MCF 10A (cell line): ENCODE data around the gene KMT2C. TPM values are rescaled to one million over a fixed set of nuclear protein-coding genes. Genes with fewer than 3 reads are reported as not detected.
"Not testable (repeated sequence)": the region's sequence is repeated elsewhere in the genome, so short reads cannot be mapped to it uniquely, and the experiment has no call there.

Experiments used
- BruUV-seq: library from RNA; stranded (reverse); fragments of 400-500 nt; replicated peaks from 2 replicates; lab custom pipeline; 2021; lab: Mats Ljungman, UMichigan
- CTCF ChIA-PET: fragments of 300-600 bp; sonication (Branson Sonifier 250); formaldehyde crosslinking; extraction: SDS; loops from one replicate; lab custom pipeline; 2021; ENCODE audit warnings: antibody characterized with exemption, inconsistent platforms; lab: Yijun Ruan, JAX
- POLR2A ChIA-PET: fragments of 300-600, 350-650 bp; sonication (Branson Sonifier 250); formaldehyde crosslinking; extraction: SDS; loops from one replicate; lab custom pipeline; 2020; ENCODE audit warnings: antibody characterized with exemption, inconsistent platforms; lab: Yijun Ruan, JAX
- DNase-seq: peaks from one replicate; pipeline ENCODE4 v3.0.0-alpha.2; 2018; ENCODE audit not compliant: unreplicated experiment
- H3K27ac Mint-ChIP-seq: one replicate; pipeline ENCODE4 v1.8.0; 2022; ENCODE audit warnings: mild to moderate bottlenecking, low read depth, mixed read lengths; ENCODE audit not compliant: unreplicated experiment
- H3K27me3 Mint-ChIP-seq: one replicate; pipeline ENCODE4 v1.8.0; 2022; ENCODE audit warnings: mixed read lengths; ENCODE audit not compliant: insufficient read depth, unreplicated experiment
- H3K36me3 Mint-ChIP-seq: one replicate; pipeline ENCODE4 v1.8.0; 2022; ENCODE audit warnings: mild to moderate bottlenecking, moderate library complexity, mixed read lengths; ENCODE audit not compliant: insufficient read depth, unreplicated experiment
- H3K4me1 Mint-ChIP-seq: one replicate; pipeline ENCODE4 v1.8.0; 2022; ENCODE audit warnings: mixed read lengths; ENCODE audit not compliant: insufficient read depth, unreplicated experiment
- H3K4me3 Mint-ChIP-seq: one replicate; pipeline ENCODE4 v1.8.0; 2022; ENCODE audit warnings: mild to moderate bottlenecking, moderate library complexity, mixed read lengths; ENCODE audit not compliant: unreplicated experiment
- H3K9me3 Mint-ChIP-seq: one replicate; pipeline ENCODE4 v1.8.0; 2022; ENCODE audit warnings: mixed read lengths; ENCODE audit not compliant: unreplicated experiment
- CTCF ChIP-seq: fragments of 200-600 bp; IDR thresholded peaks from one replicate; pipeline ENCODE4 v1.8.0; 2022; ENCODE audit warnings: antibody characterized with exemption, mild to moderate bottlenecking; ENCODE audit not compliant: unreplicated experiment
- intact Hi-C: fragments of 100-400 bp; cut with micrococcal nuclease; formaldehyde crosslinking; loops from 2 replicates; pipeline ENCODE4 v1.14.1; 2022
- total RNA-seq: library from RNA; stranded (reverse); gene quantifications from 2 replicates; pipeline ENCODE4 v1.2.3, GENCODE V29; 2022

The KMT2C gene
- total RNA-seq, 1 experiment from 2014 or later, result 54.6 TPM

DNA sequence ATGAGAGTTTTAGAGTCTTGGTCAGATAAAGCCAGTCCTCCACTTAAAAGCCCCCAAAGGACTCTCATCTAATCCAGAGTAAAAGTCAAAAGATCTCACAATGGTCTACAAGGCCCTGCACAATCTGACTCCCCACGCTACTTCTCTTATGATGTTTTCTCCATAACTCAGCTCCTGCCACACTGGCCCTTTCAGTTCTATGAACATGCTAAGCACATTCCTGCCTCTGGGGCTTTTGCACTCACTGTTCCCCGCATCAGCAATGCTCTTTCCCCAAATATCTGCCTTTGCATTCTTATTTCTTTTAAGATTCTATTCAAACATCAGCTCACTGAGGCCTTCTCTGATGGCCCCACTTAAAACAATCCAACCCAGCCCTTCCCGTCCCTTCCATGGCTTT, 41.6 kb downstream of the KMT2C start:
- BruUV-seq, H3K9me3 Mint-ChIP-seq, H3K27me3 Mint-ChIP-seq, DNase-seq, H3K36me3 Mint-ChIP-seq, intact Hi-C loops, H3K27ac Mint-ChIP-seq, H3K4me3 Mint-ChIP-seq: not testable (repeated sequence)
- ChIA-PET CTCF (interaction anchor here (0.7 to 1.5 kb wide), 4 partner anchors 12 to 1090 kb away, joined by 3 to 5 read pairs (median 3); no protein-coding TSS in a partner anchor), POLR2A (interaction anchor here (1.2 kb wide), 1 partner anchor 69 kb away, joined by 3 read pairs; no protein-coding TSS in a partner anchor)
- peak; percentile 18 for TF ChIP-seq CTCF
- peaks cover 19% of the 10 kb centered on the region for H3K4me1 Mint-ChIP-seq

DNA sequence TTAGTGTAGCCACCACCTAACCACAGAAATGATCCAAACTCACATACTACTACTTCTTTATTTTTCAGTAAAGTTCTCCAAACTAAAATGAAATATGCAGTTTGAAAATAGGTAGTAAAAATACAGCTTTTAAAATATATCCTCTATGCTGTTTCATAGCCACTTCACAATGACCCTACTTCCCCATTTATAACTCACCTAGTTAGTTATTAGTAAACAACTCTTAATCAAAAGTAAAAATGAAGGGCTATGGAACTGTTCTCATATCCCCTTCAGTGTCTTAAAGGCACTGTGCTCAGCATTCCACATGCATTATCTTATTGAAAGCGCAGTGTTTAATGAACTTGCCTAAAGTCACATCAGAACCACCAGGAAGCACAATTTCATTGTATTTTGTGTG, 43.5 kb downstream of the KMT2C start:
- Mint-ChIP-seq H3K27me3 (no peaks in the 10 kb centered on the region), H3K36me3 (no peaks in the 10 kb centered on the region), H3K9me3 (no peaks in the 10 kb centered on the region), H3K27ac (no peak overlapping the region), H3K4me1 (peaks cover 13% of the 10 kb centered on the region), H3K4me3 (no peak overlapping the region)
- CTCF ChIA-PET, result interaction anchor here (0.6 kb wide), 1 partner anchor 22 kb away, joined by 3 read pairs; no protein-coding TSS in a partner anchor
- TF ChIP-seq CTCF, result no peak
- DNase-seq, result no peak
- POLR2A ChIA-PET, result interaction anchor here (0.9 kb wide), 1 partner anchor 9 kb away, joined by 3 read pairs; no protein-coding TSS in a partner anchor
- intact Hi-C loops, result no loop called here
- no TSS peak for BruUV-seq

DNA sequence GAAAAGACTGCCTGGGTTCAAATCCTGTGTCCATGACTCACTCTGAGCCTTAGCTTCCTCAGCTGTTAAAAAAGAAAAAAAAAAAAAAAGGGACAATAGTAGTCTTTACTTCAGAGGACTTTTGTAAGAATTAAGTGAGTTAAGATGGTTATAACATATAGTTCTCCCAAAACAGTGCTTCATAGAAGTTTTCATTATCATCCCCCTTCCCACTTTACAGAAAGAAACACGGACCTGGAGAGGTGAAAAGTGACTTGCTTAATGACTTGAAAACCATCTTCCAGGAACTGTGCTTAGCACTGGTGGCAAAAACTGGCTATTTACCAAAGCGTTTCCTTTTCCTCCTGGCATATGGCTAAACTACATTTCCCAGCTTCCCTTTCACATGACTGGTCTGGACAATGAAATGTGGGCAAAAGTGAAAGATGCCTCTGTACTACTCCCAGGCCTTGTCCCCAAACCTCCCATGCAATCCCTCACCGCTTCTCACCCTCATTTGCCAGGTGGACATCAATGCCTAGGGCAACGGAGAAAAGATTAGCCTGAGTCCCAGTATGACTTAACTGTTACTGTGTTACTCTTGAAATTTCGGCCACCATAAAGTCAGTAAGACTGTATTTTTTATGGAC, 49.6 kb downstream of the KMT2C start:
- H3K27me3 Mint-ChIP-seq, H3K4me1 Mint-ChIP-seq, DNase-seq, H3K27ac Mint-ChIP-seq, intact Hi-C loops, H3K4me3 Mint-ChIP-seq, CTCF ChIA-PET, BruUV-seq, H3K9me3 Mint-ChIP-seq, H3K36me3 Mint-ChIP-seq: not testable (repeated sequence)
- POLR2A ChIA-PET, result interaction anchor here (0.6 to 0.7 kb wide), 2 partner anchors 17 to 62 kb away, joined by 3 to 4 read pairs; no protein-coding TSS in a partner anchor

DNA sequence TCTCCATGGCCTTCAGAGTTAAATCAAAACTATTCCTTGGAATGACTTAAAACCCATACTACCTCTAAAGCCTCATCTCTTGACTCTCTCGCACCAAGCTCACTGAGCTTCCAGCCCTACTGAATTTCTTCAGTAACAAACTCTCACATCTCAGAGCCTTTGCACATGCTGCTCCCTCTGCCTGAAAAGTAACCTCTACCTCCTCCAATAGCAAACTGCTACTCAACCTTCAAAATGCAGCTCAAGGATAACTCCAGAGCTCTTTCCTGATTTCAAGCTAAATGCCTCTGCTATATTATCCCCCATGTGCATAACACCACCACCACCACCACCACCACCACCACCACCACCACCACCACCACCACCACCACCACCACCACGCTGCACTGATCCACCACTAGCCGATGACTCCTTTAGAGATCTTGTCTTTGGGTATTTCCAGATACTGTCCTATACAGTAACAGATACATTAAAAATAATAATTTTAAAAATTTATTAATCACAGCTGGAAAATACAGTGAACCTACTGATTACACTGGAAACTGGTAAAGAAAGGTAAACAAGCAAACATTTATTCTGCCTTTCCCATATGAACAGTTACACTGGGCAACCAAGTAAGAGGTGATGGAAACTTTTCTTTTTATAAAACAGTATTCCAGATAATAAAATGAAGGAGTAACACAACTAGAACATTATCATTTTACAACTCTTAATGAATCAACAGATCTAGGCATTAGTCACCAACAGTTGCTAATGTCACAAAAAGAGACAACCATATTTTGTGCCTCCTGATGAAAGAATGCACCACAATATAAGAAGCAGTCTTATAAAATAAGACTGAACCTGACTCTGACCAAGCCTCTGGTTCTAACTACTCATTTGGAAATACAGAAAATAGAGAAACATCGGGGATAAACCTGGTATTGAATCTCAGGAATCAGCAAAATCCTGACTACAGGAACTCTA, 51.3 kb downstream of the KMT2C start:
- H3K36me3 Mint-ChIP-seq, H3K27ac Mint-ChIP-seq, CTCF ChIA-PET, intact Hi-C loops, H3K4me3 Mint-ChIP-seq, BruUV-seq, DNase-seq, H3K9me3 Mint-ChIP-seq, H3K4me1 Mint-ChIP-seq, POLR2A ChIA-PET, H3K27me3 Mint-ChIP-seq: not testable (repeated sequence)
